ENCODE results near the gene ZSCAN9. TPM values are rescaled to one million over a fixed set of nuclear protein-coding genes. Genes with fewer than 3 reads are reported as not detected.
A peak's percentile ranks its signal among the peaks of the same experiment; 100 is the strongest.

The ZSCAN9 gene
- total RNA-seq, 3 donors from 2014 or later, result 2.0 to 3.4 (median 2.3) TPM

GRCh38 chr6:28245206-28245941 lies 20.3 kb downstream of the ZSCAN9 start:
- Mint-ChIP-seq H3K4me3 (no peak overlapping the region), H3K4me1 (ENCODE audit: low read depth) (peaks cover 8% of the 10 kb centered on the region), H3K27me3 (ENCODE audit: low read depth) (no peaks in the 10 kb centered on the region), H3K9me3 (no peaks in the 10 kb centered on the region), H3K36me3 (ENCODE audit: insufficient read depth) (peaks cover 53% of the 10 kb centered on the region)
- DNase-seq (no peak), ATAC-seq (no peak)

- ATAC-seq, result no peak
- H3K4me3 Mint-ChIP-seq, result no peak overlapping the region
- H3K27me3 Mint-ChIP-seq (ENCODE audit: low read depth), result no peaks in the 10 kb centered on the region
- peaks cover 46% of the 10 kb centered on the region for H3K36me3 Mint-ChIP-seq (ENCODE audit: insufficient read depth)
- DNase-seq, result no peak
- peaks cover 31% of the 10 kb centered on the region for H3K4me1 Mint-ChIP-seq (ENCODE audit: low read depth)
- H3K9me3 Mint-ChIP-seq, result no peaks in the 10 kb centered on the region
These were observed 23.8 kb downstream of the ZSCAN9 start for GRCh38 chr6:28248916-28249315.

- ATAC-seq (no peak), DNase-seq (no peak)
- Mint-ChIP-seq H3K27me3 (ENCODE audit: low read depth) (peaks cover 2% of the 10 kb centered on the region), H3K4me3 (peak overlapping the region; percentile 79), H3K36me3 (ENCODE audit: insufficient read depth) (peaks cover 28% of the 10 kb centered on the region), H3K4me1 (ENCODE audit: low read depth) (peaks cover 29% of the 10 kb centered on the region), H3K9me3 (no peaks in the 10 kb centered on the region)
These were observed 25.7 kb downstream of the ZSCAN9 start for GRCh38 chr6:28250747-28251146.

GRCh38 chr6:28251661-28252008 lies 26.6 kb downstream of the ZSCAN9 start:
- DNase-seq (no peak), ATAC-seq (peak; percentile 74 to 76)
- Mint-ChIP-seq H3K4me3 (peak overlapping the region; percentile 98), H3K4me1 (ENCODE audit: low read depth) (peaks cover 29% of the 10 kb centered on the region), H3K9me3 (no peaks in the 10 kb centered on the region), H3K27me3 (ENCODE audit: low read depth) (peaks cover 6% of the 10 kb centered on the region), H3K36me3 (ENCODE audit: insufficient read depth) (peaks cover 20% of the 10 kb centered on the region)

GRCh38 chr6:28252009-28252975 lies 27.2 kb downstream of the ZSCAN9 start, which contains the start of gene ZKSCAN4:
ZKSCAN4 (minus strand) TSS chr6:28252269; CDS start chr6:28251980, 289 bp downstream.
- ATAC-seq, result peak; percentile 95 to 96
- DNase-seq, result peak; percentile 71
- no peaks in the 10 kb centered on the region for H3K9me3 Mint-ChIP-seq
- H3K4me1 Mint-ChIP-seq (ENCODE audit: low read depth), result peaks cover 29% of the 10 kb centered on the region
- peaks cover 14% of the 10 kb centered on the region for H3K36me3 Mint-ChIP-seq (ENCODE audit: insufficient read depth)
- peak within 1 kb of the TSS; percentile 98 for H3K4me3 Mint-ChIP-seq
- peaks cover 6% of the 10 kb centered on the region for H3K27me3 Mint-ChIP-seq (ENCODE audit: low read depth)

- ATAC-seq (no peak), DNase-seq (no peak)
- H3K27me3 Mint-ChIP-seq (ENCODE audit: low read depth), result peaks cover 13% of the 10 kb centered on the region
- no peaks in the 10 kb centered on the region for H3K9me3 Mint-ChIP-seq
- H3K4me3 Mint-ChIP-seq, result no peak overlapping the region
- peaks cover 4% of the 10 kb centered on the region for H3K36me3 Mint-ChIP-seq (ENCODE audit: insufficient read depth)
- peaks cover 32% of the 10 kb centered on the region for H3K4me1 Mint-ChIP-seq (ENCODE audit: low read depth)
These were observed 29.0 kb downstream of the ZSCAN9 start for GRCh38 chr6:28254121-28254519.

- no peak for ATAC-seq
- Mint-ChIP-seq H3K9me3 (no peaks in the 10 kb centered on the region), H3K36me3 (ENCODE audit: insufficient read depth) (peaks cover 2% of the 10 kb centered on the region), H3K4me3 (no peak overlapping the region), H3K4me1 (ENCODE audit: low read depth) (peaks cover 15% of the 10 kb centered on the region), H3K27me3 (ENCODE audit: low read depth) (peaks cover 17% of the 10 kb centered on the region)
- no peak for DNase-seq
These were observed 32.0 kb downstream of the ZSCAN9 start for GRCh38 chr6:28257042-28257441.

- Mint-ChIP-seq H3K9me3 (no peaks in the 10 kb centered on the region), H3K4me1 (ENCODE audit: low read depth) (peaks cover 5% of the 10 kb centered on the region)
- peak; percentile 58 for DNase-seq
These were observed 34.1 kb downstream of the ZSCAN9 start, which contains the start of gene NKAPL for GRCh38 chr6:28258877-28259777. NKAPL (plus strand) TSS chr6:28259297; CDS start chr6:28259372, 75 bp downstream.

GRCh38 chr6:28263922-28264321 lies 38.8 kb downstream of the ZSCAN9 start:
- H3K4me1 Mint-ChIP-seq (ENCODE audit: low read depth), result peaks cover 11% of the 10 kb centered on the region
- no peak overlapping the region for H3K4me3 Mint-ChIP-seq
- H3K27me3 Mint-ChIP-seq (ENCODE audit: low read depth), result peaks cover 4% of the 10 kb centered on the region
- H3K36me3 Mint-ChIP-seq (ENCODE audit: insufficient read depth), result no peaks in the 10 kb centered on the region
- H3K9me3 Mint-ChIP-seq, result no peaks in the 10 kb centered on the region
- ATAC-seq (no peak), DNase-seq (no peak)

More at GRCh38 chr6:28258877-28259777, 34.1 kb downstream of the ZSCAN9 start, which contains the start of gene NKAPL:
- peak; percentile 58 to 66 for ATAC-seq
- H3K4me3 Mint-ChIP-seq, result peak within 1 kb of the TSS; percentile 50
- peaks cover 2% of the 10 kb centered on the region for H3K36me3 Mint-ChIP-seq (ENCODE audit: insufficient read depth)
- peaks cover 17% of the 10 kb centered on the region for H3K27me3 Mint-ChIP-seq (ENCODE audit: low read depth)

- H3K36me3 Mint-ChIP-seq (ENCODE audit: insufficient read depth), result peaks cover 2% of the 10 kb centered on the region
- no peaks in the 10 kb centered on the region for H3K9me3 Mint-ChIP-seq
- ATAC-seq, result no peak
- no peak for DNase-seq
- peaks cover 18% of the 10 kb centered on the region for H3K4me1 Mint-ChIP-seq (ENCODE audit: low read depth)
- peaks cover 2% of the 10 kb centered on the region for H3K27me3 Mint-ChIP-seq (ENCODE audit: low read depth)
- no peak overlapping the region for H3K4me3 Mint-ChIP-seq
These were observed 39.8 kb downstream of the ZSCAN9 start for GRCh38 chr6:28264834-28265401.

GRCh38 chr6:28266563-28266961 lies 41.5 kb downstream of the ZSCAN9 start:
- H3K27me3 Mint-ChIP-seq (ENCODE audit: low read depth), result no peaks in the 10 kb centered on the region
- H3K4me1 Mint-ChIP-seq (ENCODE audit: low read depth), result peaks cover 29% of the 10 kb centered on the region
- ATAC-seq (no peak), DNase-seq (no peak)
- no peak overlapping the region for H3K4me3 Mint-ChIP-seq
- H3K36me3 Mint-ChIP-seq (ENCODE audit: insufficient read depth), result peaks cover 8% of the 10 kb centered on the region
- H3K9me3 Mint-ChIP-seq, result no peaks in the 10 kb centered on the region

GRCh38 chr6:28266962-28267694 lies 42.1 kb downstream of the ZSCAN9 start, which contains the start of gene ZSCAN26:
ZSCAN26 (plus strand) TSS chr6:28267143; CDS start chr6:28271920, 4,777 bp downstream.
- peaks cover 29% of the 10 kb centered on the region for H3K4me1 Mint-ChIP-seq (ENCODE audit: low read depth)
- peak; percentile 80 for DNase-seq

GRCh38 chr6:28267695-28268059 lies 42.6 kb downstream of the ZSCAN9 start:
- ATAC-seq (no peak), DNase-seq (no peak)
- Mint-ChIP-seq H3K27me3 (ENCODE audit: low read depth) (no peaks in the 10 kb centered on the region), H3K4me3 (no peak overlapping the region), H3K36me3 (ENCODE audit: insufficient read depth) (peaks cover 14% of the 10 kb centered on the region), H3K4me1 (ENCODE audit: low read depth) (peaks cover 29% of the 10 kb centered on the region), H3K9me3 (no peaks in the 10 kb centered on the region)

More at GRCh38 chr6:28266962-28267694, 42.1 kb downstream of the ZSCAN9 start, which contains the start of gene ZSCAN26:
- no peak within 1 kb of the TSS for H3K4me3 Mint-ChIP-seq
- ATAC-seq, result peak; percentile 98
- H3K27me3 Mint-ChIP-seq (ENCODE audit: low read depth), result no peaks in the 10 kb centered on the region
- H3K36me3 Mint-ChIP-seq (ENCODE audit: insufficient read depth), result peaks cover 9% of the 10 kb centered on the region
- H3K9me3 Mint-ChIP-seq, result no peaks in the 10 kb centered on the region

All from activated T-cell treated with anti-CD3 and anti-CD28 coated beads, Interleukin-2, amount 50 U/mL, for 4 hours (primary cell).